ENCODE data around the gene FBXL7.

Gene FBXL7

DNA sequence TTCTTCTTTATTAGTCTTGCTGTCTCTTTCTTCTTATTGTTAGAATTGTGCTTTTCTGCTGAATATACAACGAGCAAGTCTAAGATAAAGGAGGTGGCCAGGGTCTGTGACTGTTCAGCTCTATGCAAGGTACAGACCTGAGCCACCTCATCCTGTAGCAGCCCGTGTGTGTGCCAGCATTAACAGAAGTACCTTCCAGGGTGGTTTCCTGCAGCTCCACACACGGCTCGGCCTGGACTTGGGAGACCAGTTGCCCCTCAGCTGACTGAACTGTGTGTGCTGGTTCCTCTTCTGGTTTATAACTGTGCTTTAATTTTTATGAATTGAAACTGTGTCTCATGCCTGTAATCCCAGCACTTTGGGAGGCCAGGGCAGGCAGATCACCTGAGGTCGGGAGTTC is 70.5 kb downstream of the FBXL7 start:
- H3K4me3 ChIP-seq (replicated peaks; ENCODE audit: low read depth, low read length) = no peak overlapping the region
- no peak for DNase-seq (ENCODE audit: low read depth)
- TF ChIP-seq, protein P1, sequence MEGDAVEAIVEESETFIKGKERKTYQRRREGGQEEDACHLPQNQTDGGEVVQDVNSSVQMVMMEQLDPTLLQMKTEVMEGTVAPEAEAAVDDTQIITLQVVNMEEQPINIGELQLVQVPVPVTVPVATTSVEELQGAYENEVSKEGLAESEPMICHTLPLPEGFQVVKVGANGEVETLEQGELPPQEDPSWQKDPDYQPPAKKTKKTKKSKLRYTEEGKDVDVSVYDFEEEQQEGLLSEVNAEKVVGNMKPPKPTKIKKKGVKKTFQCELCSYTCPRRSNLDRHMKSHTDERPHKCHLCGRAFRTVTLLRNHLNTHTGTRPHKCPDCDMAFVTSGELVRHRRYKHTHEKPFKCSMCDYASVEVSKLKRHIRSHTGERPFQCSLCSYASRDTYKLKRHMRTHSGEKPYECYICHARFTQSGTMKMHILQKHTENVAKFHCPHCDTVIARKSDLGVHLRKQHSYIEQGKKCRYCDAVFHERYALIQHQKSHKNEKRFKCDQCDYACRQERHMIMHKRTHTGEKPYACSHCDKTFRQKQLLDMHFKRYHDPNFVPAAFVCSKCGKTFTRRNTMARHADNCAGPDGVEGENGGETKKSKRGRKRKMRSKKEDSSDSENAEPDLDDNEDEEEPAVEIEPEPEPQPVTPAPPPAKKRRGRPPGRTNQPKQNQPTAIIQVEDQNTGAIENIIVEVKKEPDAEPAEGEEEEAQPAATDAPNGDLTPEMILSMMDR (IDR thresholded peaks at IDR 0.05; ENCODE audit: low read length, missing control alignments) = no peak

DNA sequence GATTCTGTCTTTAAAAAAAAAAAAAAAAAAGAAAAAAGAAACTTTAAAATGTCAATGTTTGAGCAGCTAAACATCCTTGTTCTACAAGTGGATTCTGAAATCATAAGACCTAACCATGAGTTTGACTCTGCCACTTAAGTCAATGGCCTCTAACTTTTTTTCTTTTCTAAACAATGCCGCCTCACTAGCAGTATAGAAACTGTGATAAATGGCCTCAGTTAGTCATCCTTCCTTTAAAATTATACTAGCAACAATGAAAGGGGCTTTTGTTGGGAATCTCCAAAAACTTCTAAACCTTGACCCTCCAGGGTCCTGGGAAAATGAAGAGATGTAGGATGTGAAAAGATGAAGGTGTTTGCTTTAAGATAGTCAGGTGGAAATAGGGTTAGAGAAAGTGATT is 71.1 kb downstream of the FBXL7 start:
- TF ChIP-seq, protein P1 (IDR thresholded peaks at IDR 0.05; ENCODE audit: low read length, missing control alignments) = no peak
- DNase-seq (ENCODE audit: low read depth) = no peak
- no peak overlapping the region for H3K4me3 ChIP-seq (replicated peaks; ENCODE audit: low read depth, low read length)

DNA sequence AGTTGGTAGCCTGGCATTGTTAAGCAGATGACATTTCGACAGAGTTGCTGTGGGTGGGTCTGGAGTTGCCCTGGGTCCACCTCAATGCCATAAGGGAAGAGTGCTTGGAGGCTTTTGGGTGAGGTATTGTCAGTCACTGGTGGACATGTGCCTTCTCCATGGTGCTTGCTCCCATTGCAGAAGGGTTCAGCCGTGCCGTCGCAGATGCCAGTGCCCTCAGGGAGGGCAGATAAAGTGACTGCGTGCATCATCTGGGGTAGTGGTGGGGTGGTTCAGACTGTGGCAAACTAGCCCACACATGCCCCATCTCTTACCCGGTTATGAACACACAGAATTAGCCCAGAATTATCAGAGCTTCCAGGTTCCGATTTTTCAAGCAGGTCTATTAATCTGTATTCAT is 71.6 kb downstream of the FBXL7 start:
- TF ChIP-seq, protein P1 (IDR thresholded peaks at IDR 0.05; ENCODE audit: low read length, missing control alignments) = no peak
- no peak for DNase-seq (ENCODE audit: low read depth)
- H3K4me3 ChIP-seq (replicated peaks; ENCODE audit: low read depth, low read length) = no peak overlapping the region

DNA sequence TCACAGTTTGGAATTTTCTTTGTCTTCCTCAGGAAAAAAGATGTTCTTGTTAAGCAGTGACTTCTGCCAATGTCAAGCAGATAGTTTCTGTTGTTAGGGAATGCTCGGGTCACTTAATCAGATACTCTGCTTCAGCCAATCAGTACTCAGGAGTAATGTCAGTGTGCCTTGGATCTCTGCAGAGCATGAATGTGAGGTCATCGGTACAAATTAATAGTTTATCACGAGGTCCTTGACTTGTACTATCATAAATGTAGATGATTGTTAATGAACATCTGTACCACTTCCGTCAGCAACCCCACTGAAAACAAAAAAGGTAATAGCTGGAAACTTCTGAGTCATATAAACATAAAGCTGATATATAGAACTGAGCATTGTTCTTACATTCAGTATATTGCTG is 73.6 kb downstream of the FBXL7 start:
- DNase-seq (ENCODE audit: low read depth) = no peak
- no peak overlapping the region for H3K4me3 ChIP-seq (replicated peaks; ENCODE audit: low read depth, low read length)
- TF ChIP-seq, protein P1 (IDR thresholded peaks at IDR 0.05; ENCODE audit: low read length, missing control alignments) = no peak

DNA sequence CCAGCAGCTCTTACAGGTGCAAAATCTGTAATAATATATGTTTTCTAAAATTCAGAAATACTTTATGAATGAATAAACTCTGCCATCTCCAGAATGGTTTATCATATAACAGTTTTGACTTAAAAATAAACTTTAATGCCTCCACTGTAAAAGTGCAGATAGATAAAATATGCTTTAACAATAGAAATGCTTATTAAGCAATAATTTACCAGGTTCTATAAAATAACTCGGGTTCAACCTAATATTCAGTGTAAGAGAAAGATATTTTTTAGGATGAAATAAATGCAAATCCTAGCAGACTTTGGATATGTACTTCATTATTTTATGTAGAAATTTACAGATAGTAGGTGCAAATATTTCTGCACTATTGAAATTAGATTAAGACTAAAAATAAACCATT is 74.1 kb downstream of the FBXL7 start:
- H3K4me3 ChIP-seq (replicated peaks; ENCODE audit: low read depth, low read length) = no peak overlapping the region
- no peak for DNase-seq (ENCODE audit: low read depth)
- TF ChIP-seq, protein P1 (IDR thresholded peaks at IDR 0.05; ENCODE audit: low read length, missing control alignments) = no peak

DNA sequence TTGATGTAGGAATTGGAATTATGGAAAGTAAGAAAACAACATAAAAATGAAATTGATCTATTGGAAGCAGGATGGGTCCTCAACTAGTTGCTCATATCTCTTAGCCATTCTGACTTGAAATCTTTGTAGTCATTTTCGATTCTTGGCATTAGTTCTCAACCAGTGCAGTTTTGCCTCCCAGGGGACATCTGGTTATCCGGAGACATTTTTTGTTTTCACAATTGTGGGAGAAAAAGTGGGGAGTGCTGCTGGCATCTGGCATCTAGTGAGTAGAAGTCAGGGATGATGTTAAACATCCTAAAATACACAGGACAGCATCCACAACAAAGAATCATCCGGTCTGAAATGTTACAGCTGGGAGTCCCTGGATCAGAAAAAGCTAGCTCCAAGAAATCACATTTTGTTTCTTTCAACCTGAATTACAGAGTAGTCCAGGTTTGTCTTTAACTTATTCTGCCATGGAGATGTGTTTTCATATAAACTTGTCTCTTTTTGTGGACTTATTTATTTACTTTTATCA is 74.9 kb downstream of the FBXL7 start:
- peak; percentile 75 for DNase-seq (ENCODE audit: low read depth)
- TF ChIP-seq, protein P1 (IDR thresholded peaks at IDR 0.05; ENCODE audit: low read length, missing control alignments) = no peak
- no peak overlapping the region for H3K4me3 ChIP-seq (replicated peaks; ENCODE audit: low read depth, low read length)

DNA sequence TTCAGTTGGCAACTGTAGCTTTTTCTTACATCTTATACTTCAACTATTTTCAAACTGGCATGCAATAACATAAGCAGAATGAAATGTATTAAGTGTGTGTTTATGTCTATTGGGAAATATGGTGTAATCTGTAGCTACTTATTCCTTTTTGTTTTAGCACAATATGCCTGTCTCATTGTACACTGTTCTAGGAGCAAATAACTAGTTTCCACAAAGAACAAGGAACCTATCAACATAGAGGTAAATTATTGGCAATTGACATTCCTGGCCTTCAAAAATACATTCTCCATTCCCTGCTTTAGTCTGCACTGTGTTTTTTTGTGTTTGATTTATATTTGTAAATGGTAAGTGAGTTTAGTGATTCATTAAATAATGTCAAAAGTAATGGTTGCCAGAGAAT is 75.7 kb downstream of the FBXL7 start:
- no peak overlapping the region for H3K4me3 ChIP-seq (replicated peaks; ENCODE audit: low read depth, low read length)
- TF ChIP-seq, protein P1 (IDR thresholded peaks at IDR 0.05; ENCODE audit: low read length, missing control alignments) = no peak
- DNase-seq (ENCODE audit: low read depth) = peak; percentile 39

Measured in fibroblast of pulmonary artery (primary cell).